ENCODE data around the gene PRKAR1B.

The PRKAR1B gene

GRCh38 chr7:609365-609764 lies 117.7 kb downstream of the PRKAR1B start:
- no peaks in the 10 kb centered on the region for H4K20me1 ChIP-seq (ENCODE audit: insufficient read depth, low read length)
- no peak for TF ChIP-seq EZH2 (IDR thresholded peaks at IDR 0.05; ENCODE audit: borderline replicate concordance, low read length)
- TF ChIP-seq CTCF (IDR thresholded peaks at IDR 0.05; ENCODE audit: low read length): no peak
- H3K27ac ChIP-seq (ENCODE audit: low read depth, low read length, poor library complexity, severe bottlenecking): no peak overlapping the region
- H3K36me3 ChIP-seq (ENCODE audit: insufficient read depth, low read length): peaks cover 8% of the 10 kb centered on the region; the same call in 1 of the 2 replicates
- no peak overlapping the region for H2AFZ ChIP-seq (ENCODE audit: low read length)
- H3K9me3 ChIP-seq (ENCODE audit: low read length): no peaks in the 10 kb centered on the region
- H3K4me1 ChIP-seq (ENCODE audit: insufficient read depth, low read length, severe bottlenecking): peaks cover 24% of the 10 kb centered on the region
- no peaks in the 10 kb centered on the region for H3K79me2 ChIP-seq (ENCODE audit: insufficient read depth, low read length)
- H3F3A ChIP-seq (ENCODE audit: insufficient read depth, low read length): no peaks in the 10 kb centered on the region
- H3K27me3 ChIP-seq (ENCODE audit: insufficient read depth, low read length): no peaks in the 10 kb centered on the region
- H3K9me2 ChIP-seq (ENCODE audit: low read depth, low read length): no peaks in the 10 kb centered on the region
- H3K4me3 ChIP-seq (ENCODE audit: low read depth, low read length, poor library complexity, severe bottlenecking): no peak overlapping the region
- H3K9ac ChIP-seq (ENCODE audit: low read length): no peak overlapping the region
- no peak overlapping the region for H3K4me2 ChIP-seq (ENCODE audit: low read length)

GRCh38 chr7:608954-609353 lies 118.1 kb downstream of the PRKAR1B start:
- H3K4me3 ChIP-seq (ENCODE audit: low read depth, low read length, poor library complexity, severe bottlenecking): no peak overlapping the region
- TF ChIP-seq CTCF (IDR thresholded peaks at IDR 0.05; ENCODE audit: low read length) (no peak), EZH2 (IDR thresholded peaks at IDR 0.05; ENCODE audit: borderline replicate concordance, low read length) (no peak)
- H3K79me2 ChIP-seq (ENCODE audit: insufficient read depth, low read length): no peaks in the 10 kb centered on the region
- peaks cover 8% of the 10 kb centered on the region; the same call in 1 of the 2 replicates for H3K36me3 ChIP-seq (ENCODE audit: insufficient read depth, low read length)
- no peaks in the 10 kb centered on the region for H4K20me1 ChIP-seq (ENCODE audit: insufficient read depth, low read length)
- no peaks in the 10 kb centered on the region for H3K27me3 ChIP-seq (ENCODE audit: insufficient read depth, low read length)
- H3K9ac ChIP-seq (ENCODE audit: low read length): no peak overlapping the region
- no peak overlapping the region for H3K27ac ChIP-seq (ENCODE audit: low read depth, low read length, poor library complexity, severe bottlenecking)
- H3K9me2 ChIP-seq (ENCODE audit: low read depth, low read length): no peaks in the 10 kb centered on the region
- H3F3A ChIP-seq (ENCODE audit: insufficient read depth, low read length): no peaks in the 10 kb centered on the region
- no peak overlapping the region for H2AFZ ChIP-seq (ENCODE audit: low read length)
- no peaks in the 10 kb centered on the region for H3K9me3 ChIP-seq (ENCODE audit: low read length)
- H3K4me1 ChIP-seq (ENCODE audit: insufficient read depth, low read length, severe bottlenecking): peaks cover 28% of the 10 kb centered on the region
- H3K4me2 ChIP-seq (ENCODE audit: low read length): no peak overlapping the region

DNA sequence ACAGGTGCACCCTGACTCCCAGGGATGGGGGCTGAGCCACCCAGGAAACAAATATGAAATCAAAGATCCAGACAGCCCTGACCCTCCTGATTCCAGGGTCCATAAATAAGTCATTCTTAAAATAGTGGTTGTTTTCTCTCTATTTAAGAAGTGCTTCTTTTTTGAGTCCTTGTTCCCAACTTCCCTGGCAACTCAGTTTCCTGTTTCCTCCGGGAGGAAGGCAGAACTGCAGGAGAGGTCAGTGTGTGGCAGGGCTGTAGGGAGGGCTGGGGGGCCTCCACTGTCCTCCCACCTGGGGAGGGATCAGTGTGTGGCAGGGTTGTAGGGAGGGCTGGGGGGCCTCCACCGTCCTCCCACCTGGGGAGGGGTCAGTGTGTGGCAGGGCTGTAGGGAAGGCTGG lies 118.7 kb downstream of the PRKAR1B start:
- Histone ChIP-seq H3K9ac (ENCODE audit: low read length) (no peak overlapping the region), H3K27me3 (ENCODE audit: insufficient read depth, low read length) (no peaks in the 10 kb centered on the region), H3K4me2 (ENCODE audit: low read length) (no peak overlapping the region), H2AFZ (ENCODE audit: low read length) (no peak overlapping the region), H3K36me3 (ENCODE audit: insufficient read depth, low read length) (peaks cover 8% of the 10 kb centered on the region; the same call in 1 of the 2 replicates), H3K4me3 (ENCODE audit: low read depth, low read length, poor library complexity, severe bottlenecking) (no peak overlapping the region), H3K27ac (ENCODE audit: low read depth, low read length, poor library complexity, severe bottlenecking) (no peak overlapping the region), H3K4me1 (ENCODE audit: insufficient read depth, low read length, severe bottlenecking) (peaks cover 31% of the 10 kb centered on the region), H3K9me2 (ENCODE audit: low read depth, low read length) (no peaks in the 10 kb centered on the region), H3F3A (ENCODE audit: insufficient read depth, low read length) (no peaks in the 10 kb centered on the region), H3K9me3 (ENCODE audit: low read length) (no peaks in the 10 kb centered on the region), H4K20me1 (ENCODE audit: insufficient read depth, low read length) (no peaks in the 10 kb centered on the region), H3K79me2 (ENCODE audit: insufficient read depth, low read length) (no peaks in the 10 kb centered on the region)
- TF ChIP-seq EZH2 (IDR thresholded peaks at IDR 0.05; ENCODE audit: borderline replicate concordance, low read length) (no peak), CTCF (IDR thresholded peaks at IDR 0.05; ENCODE audit: low read length) (no peak)

Measured in OCI-LY1 (cell line).